ENCODE measurements around the gene YEATS2. TPM values are rescaled to one million over a fixed set of nuclear protein-coding genes. Genes with fewer than 3 reads are reported as not detected.

The YEATS2 gene
- total RNA-seq, 1 donor from 2014 or later: 68.4 TPM

DNA sequence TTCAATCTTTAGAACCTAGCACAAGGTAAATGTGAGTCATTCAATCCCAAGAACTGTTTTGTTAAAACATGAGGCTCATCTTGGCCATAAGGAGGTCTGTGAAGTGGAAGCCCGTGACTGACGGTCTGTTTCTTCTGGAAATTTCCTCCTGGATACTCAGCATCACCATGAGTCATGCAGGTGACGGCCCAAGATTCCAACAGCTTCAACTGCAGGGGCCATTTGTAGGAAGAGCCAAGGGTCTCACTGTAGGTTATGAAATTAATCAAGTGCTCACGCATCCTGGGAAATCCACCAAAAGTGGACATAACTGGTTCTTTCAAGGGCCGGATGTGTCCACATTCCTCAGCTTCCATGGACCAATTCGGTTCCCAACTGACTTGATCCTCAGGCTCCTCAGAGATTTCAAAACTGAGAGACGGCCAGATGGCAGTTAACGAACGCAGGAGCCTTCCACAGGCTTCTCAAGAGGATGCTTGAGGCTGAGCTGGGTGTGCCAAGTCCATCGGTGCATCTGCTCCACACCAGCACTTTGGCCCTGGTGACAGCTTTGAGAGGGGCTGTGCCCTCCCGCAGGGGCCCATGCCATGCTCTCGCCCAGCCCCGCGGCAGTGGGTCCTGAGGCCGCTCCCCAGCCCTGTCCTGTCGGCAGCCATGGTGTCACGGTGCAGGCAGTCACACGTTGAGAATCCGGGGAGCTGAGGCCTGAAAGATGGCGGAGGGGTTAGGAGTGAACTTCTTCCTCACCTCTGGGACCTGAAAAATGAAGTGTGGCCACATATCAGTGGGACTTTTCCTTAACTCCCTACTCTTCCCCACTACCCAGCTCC lies 119.3 kb downstream of the YEATS2 start:
- H3K27me3 Mint-ChIP-seq: no peaks in the 10 kb centered on the region
- H3K27ac Mint-ChIP-seq: no peak overlapping the region
- no peak for DNase-seq (ENCODE audit: low spot score, unreplicated experiment)
- H3K4me3 Mint-ChIP-seq (ENCODE audit: low read depth): no peak overlapping the region
- TF ChIP-seq, protein P1, sequence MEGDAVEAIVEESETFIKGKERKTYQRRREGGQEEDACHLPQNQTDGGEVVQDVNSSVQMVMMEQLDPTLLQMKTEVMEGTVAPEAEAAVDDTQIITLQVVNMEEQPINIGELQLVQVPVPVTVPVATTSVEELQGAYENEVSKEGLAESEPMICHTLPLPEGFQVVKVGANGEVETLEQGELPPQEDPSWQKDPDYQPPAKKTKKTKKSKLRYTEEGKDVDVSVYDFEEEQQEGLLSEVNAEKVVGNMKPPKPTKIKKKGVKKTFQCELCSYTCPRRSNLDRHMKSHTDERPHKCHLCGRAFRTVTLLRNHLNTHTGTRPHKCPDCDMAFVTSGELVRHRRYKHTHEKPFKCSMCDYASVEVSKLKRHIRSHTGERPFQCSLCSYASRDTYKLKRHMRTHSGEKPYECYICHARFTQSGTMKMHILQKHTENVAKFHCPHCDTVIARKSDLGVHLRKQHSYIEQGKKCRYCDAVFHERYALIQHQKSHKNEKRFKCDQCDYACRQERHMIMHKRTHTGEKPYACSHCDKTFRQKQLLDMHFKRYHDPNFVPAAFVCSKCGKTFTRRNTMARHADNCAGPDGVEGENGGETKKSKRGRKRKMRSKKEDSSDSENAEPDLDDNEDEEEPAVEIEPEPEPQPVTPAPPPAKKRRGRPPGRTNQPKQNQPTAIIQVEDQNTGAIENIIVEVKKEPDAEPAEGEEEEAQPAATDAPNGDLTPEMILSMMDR (IDR thresholded peaks at IDR 0.05; ENCODE audit: unreplicated experiment): no peak
- no peaks in the 10 kb centered on the region for H3K4me1 Mint-ChIP-seq (ENCODE audit: low read depth)
- H3K9me3 Mint-ChIP-seq (ENCODE audit: low read depth): no peaks in the 10 kb centered on the region
- peaks cover 10% of the 10 kb centered on the region for H3K36me3 Mint-ChIP-seq (ENCODE audit: insufficient read depth)

GRCh38 chr3:183817639-183818038 lies 120.0 kb downstream of the YEATS2 start:
- Mint-ChIP-seq H3K36me3 (ENCODE audit: insufficient read depth) (peaks cover 8% of the 10 kb centered on the region), H3K27ac (no peak overlapping the region), H3K9me3 (ENCODE audit: low read depth) (no peaks in the 10 kb centered on the region), H3K4me1 (ENCODE audit: low read depth) (no peaks in the 10 kb centered on the region), H3K27me3 (peaks cover 3% of the 10 kb centered on the region), H3K4me3 (ENCODE audit: low read depth) (no peak overlapping the region)
- DNase-seq (ENCODE audit: low spot score, unreplicated experiment): no peak
- TF ChIP-seq, protein P1 (IDR thresholded peaks at IDR 0.05; ENCODE audit: unreplicated experiment): no peak

DNA sequence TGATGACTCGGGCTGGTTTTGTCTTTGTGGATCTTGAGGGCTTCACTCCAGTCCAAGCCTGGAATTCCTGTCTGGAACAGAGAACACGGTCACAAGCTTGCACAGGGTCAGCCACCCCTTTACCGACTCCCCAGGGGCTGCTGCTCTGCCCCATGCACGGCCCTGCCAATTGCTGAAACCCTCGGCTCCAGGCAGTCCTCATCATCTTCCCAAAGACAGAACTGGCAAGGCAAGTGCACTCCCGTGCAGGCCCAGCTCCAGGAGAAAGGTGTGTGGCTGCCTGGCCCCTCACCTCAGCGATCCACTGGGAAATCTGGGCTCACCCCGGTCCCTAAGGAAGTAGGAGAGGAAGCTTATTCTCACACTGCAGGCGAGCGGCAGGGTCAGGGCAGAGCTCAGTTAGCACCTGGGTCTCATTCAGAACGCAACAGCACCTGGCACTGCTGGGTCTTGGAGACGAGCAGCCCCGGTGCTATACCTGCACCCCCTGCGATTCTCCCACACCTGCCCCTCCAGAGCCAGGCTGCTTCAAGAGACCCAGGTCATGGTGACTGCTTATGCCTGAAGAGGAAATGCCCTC lies 120.5 kb downstream of the YEATS2 start:
- no peak for DNase-seq (ENCODE audit: low spot score, unreplicated experiment)
- Mint-ChIP-seq H3K4me3 (ENCODE audit: low read depth) (no peak overlapping the region), H3K9me3 (ENCODE audit: low read depth) (no peaks in the 10 kb centered on the region), H3K27ac (no peak overlapping the region), H3K4me1 (ENCODE audit: low read depth) (no peaks in the 10 kb centered on the region), H3K36me3 (ENCODE audit: insufficient read depth) (peaks cover 6% of the 10 kb centered on the region), H3K27me3 (peaks cover 3% of the 10 kb centered on the region)
- TF ChIP-seq, protein P1 (IDR thresholded peaks at IDR 0.05; ENCODE audit: unreplicated experiment): no peak

DNA sequence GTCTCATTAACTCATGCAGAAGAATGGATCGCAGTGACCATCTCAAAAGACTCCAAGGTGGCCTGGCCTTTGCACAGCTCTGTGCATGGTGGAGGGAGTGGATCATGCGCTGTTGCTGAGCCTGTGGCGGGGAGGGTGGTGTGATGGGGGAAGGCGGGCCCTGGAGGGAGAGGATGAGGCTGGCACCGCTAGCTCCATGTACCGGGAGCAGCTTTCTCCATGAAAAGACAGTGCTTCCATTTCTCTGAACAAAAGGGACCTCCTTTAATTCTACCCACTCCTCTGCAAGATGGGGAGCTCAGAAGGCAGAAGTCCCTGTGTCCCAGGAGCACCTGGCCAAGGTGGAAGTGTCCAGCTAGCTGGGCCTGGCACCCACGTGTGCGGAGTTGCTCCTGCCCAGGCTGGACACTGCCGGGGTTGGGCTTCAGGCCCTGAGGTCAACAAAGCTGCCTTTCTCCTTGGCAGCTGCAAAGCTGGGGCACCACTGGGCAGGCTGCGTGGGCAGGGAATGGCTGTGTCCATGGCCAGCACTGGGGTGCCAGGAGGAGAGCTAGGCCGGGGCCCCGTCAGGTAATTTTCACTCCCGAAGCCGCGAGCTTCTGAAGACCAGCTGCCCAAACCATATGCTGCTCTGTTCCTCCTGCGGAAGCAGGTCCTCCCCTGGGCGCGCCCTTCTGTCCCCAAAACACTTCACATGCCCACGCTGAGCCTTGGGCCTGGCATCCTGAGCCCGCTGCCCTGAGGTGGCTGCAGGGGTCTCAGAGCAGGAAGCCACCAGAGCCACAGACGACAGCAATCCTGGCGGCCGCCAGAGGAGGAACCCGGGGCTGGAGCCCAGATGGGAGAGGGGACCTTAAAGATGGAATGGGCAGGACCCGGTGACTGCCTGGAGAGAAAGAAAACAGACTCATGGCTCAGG lies 121.4 kb downstream of the YEATS2 start:
- Mint-ChIP-seq H3K4me1 (ENCODE audit: low read depth) (peaks cover under 1% of the 10 kb centered on the region), H3K9me3 (ENCODE audit: low read depth) (no peaks in the 10 kb centered on the region)

More for the DNA sequence above, 121.4 kb downstream of the YEATS2 start:
- Mint-ChIP-seq H3K27me3 (peaks cover 7% of the 10 kb centered on the region), H3K4me3 (ENCODE audit: low read depth) (no peak overlapping the region), H3K27ac (no peak overlapping the region), H3K36me3 (ENCODE audit: insufficient read depth) (peaks cover 5% of the 10 kb centered on the region)
- TF ChIP-seq, protein P1 (IDR thresholded peaks at IDR 0.05; ENCODE audit: unreplicated experiment): no peak
- DNase-seq (ENCODE audit: low spot score, unreplicated experiment): no peak

Measured in progenitor cell of endocrine pancreas (in vitro differentiated cells).